HG03469 (cell line): ENCODE data around the gene RPL10.

Source experiments
- ATAC-seq: cut with Tn5 transposase; IDR thresholded peaks from one replicate; pipeline ENCODE4 v1.9.1; 2021; ENCODE audit warnings: mild to moderate bottlenecking, moderate library complexity, moderate number of reproducible peaks; ENCODE audit not compliant: unreplicated experiment

Gene RPL10

DNA sequence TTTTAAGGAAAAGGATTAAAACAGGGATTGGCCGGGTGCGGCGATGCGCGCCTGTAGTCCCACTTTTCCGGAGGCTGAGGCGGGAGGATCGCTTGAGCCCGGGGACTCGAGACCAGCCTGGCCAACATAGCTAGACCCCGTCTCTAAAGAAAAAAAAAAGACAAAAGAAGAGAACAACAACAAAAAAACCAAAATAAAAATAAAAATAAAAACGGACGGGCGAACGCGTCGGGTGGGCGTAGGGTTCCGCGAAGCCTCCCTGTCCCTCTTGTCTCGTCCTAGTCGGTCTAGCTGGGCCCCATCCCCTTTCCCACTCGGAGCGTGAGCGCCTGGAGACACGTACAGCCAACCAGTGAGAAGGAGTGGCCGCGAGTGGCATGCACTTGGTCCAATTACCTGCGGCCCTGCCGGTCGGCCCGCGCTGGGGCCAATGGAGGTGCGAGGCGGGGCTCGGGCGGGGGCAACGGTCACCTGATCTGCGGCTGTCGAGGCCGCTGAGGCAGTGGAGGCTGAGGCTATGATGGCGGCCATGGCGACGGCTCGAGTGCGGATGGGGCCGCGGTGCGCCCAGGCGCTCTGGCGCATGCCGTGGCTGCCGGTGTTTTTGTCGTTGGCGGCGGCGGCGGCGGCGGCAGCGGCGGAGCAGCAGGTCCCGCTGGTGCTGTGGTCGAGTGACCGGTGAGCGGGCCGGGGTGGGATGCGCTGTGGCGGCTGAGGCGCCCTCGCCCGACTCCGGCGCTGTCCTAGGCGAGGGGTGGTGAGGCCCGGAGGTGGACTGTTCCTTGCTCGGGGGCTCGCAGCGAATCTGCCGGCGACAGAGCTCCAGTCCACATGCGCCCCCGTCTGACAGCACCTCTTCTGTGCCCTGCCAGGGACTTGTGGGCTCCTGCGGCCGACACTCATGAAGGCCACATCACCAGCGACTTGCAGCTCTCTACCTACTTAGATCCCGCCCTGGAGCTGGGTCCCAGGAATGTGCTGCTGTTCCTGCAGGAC is 30.3 kb downstream of the RPL10 start, which contains the start of gene ATP6AP1:
ATP6AP1 (plus strand) TSS at position 502 of the 996 bp plus-strand sequence; CDS start at position 518, 16 bp downstream.
- ATAC-seq: peak; percentile 79

DNA sequence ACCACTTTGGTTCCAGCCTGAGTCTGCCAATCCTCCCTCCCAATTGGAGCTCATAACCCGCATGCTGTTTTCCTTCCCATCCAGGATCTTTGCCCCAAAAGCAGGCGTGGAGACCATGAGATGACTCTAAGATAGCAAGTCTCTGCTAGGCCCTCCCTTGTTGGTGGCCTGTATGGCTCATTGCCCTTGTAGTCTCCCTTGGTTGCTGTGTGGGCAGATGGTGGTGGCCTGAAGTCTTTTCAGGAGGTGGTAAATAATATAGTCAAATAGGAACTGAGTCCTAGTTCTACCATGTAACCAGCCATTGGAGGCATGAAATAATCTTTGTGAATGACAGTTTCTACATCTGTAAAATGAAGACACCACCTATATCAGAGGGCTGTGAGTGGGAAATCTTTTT is 31.5 kb downstream of the RPL10 start:
- no peak for ATAC-seq

DNA sequence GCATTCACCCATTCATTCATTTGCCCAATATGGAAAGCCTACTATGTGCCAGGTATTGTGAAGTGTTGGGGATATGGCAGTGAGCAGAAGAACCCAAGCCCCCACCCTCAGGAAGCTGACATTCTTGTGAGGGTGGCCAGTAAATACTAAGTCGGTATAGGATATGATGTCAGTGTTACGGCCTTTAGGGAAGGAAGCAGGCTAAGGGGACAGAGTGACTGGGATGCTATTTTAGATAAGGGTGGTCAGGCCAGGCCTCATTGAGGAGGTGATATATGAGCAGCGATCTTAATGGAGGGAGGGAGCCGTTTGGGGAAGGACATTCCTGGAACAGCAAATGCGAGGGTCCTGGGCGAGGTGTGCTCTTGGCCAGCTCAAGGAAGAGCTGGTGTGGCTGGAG is 32.3 kb downstream of the RPL10 start:
- ATAC-seq: no peak

- no peak for ATAC-seq
Measured at GRCh38 chrX:154430916-154431315, 32.7 kb downstream of the RPL10 start.

DNA sequence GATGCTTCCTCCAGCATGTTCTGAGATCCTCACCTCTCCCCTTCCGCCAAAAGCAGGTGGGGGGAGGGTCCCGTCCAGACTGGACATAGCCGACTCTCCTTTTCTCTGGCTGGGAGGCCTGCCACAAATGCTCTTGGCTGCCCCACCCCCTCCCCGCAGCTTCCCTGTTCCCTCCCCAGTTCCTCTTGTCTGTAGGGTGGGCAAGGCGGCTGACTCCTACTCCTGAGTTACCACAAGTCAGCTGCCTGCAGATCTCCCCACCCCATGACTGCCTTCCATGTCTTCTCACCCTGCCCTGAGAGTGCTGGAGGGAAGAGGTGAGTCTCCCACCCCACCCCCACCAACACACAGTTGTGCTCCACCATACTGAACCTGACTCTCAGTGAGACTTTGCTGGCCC is 33.2 kb downstream of the RPL10 start:
- no peak for ATAC-seq

GRCh38 chrX:154432210-154432609 is 34.0 kb downstream of the RPL10 start:
- ATAC-seq: no peak

DNA sequence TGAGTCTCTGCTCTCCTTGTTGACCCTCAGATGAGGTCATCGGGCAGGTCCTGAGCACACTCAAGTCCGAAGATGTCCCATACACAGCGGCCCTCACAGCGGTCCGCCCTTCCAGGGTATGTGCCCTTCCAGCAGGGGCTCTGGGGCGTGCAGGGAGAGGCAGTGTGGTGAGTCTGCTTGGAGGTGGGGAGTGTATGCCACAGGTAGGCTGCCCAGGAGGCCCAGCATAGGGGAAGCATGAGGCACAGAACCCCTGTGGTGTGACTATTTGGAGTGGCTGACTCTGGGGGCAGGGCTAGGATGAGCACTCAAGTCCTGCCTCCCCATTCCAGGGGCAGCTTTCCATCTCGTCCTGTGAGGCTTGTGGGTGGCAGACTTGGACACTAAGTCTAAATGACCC is 35.4 kb downstream of the RPL10 start:
- ATAC-seq: no peak

GRCh38 chrX:154434394-154435168 is 36.4 kb downstream of the RPL10 start:
- ATAC-seq: no peak

DNA sequence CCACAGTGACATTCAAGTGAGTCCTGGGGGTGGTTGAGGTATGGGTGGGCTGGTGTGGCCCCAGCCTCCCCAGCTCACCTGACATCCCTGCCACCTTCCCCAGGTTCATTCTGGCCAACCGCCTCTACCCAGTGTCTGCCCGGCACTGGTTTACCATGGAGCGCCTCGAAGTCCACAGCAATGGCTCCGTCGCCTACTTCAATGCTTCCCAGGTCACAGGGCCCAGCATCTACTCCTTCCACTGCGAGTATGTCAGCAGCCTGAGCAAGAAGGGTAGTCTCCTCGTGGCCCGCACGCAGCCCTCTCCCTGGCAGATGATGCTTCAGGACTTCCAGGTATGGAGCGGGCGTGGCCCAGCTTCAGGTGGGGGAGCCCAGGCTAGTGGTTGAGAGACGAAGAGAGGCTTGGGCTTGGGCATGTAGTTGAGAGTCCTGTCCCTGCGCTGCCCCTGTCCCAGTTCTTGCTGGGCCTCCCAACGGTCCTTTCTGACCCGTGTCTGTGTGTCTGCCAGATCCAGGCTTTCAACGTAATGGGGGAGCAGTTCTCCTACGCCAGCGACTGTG is 37.1 kb downstream of the RPL10 start:
- ATAC-seq: no peak

- no peak for ATAC-seq
Measured at GRCh38 chrX:154436374-154436982, 38.3 kb downstream of the RPL10 start.

GRCh38 chrX:154436983-154437752 is 39.0 kb downstream of the RPL10 start, which contains the start of gene GDI1:
GDI1 (plus strand) TSS chrX:154437154; CDS start chrX:154437255, 101 bp downstream.
- ATAC-seq: no peak

DNA sequence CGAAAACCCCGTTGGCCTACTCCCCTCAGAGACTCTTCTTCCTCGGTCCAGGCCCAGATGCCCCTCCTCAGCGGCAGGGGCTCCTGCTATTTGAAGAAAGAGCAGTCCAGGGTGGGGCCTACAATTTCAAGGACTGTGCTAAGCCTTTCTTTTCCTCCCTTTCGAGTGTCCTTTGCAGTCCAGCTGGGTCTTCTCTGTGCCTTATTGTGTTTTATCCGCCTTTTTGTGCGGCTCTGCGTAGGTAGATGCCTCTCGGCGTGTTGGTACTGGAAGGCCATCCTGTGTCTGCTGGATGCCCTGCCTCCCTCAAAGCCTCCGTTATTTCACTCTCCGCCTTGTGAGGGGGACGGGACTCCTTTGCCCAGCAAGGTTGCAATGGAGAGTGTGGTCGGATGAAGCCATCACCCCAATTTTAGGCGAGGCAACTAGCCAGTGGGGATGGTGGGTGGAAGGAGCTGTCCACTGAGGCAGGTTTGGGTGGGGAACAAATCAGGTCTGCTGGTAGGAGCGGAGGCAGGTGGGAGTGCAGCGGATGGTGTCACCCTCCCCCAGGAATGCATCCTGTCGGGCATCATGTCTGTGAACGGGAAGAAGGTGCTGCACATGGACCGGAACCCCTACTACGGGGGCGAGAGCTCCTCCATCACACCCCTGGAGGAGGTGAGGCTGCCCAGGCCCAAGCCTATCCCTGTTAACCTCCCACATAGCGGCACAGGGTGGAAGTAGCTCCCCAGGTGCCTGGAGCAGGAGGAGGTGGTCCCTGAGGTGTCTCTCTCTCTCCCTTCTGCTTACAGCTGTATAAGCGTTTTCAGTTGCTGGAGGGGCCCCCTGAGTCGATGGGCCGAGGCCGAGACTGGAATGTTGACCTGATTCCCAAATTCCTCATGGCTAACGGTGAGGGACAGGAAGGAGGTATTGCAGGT is 40.1 kb downstream of the RPL10 start:
- ATAC-seq: no peak

DNA sequence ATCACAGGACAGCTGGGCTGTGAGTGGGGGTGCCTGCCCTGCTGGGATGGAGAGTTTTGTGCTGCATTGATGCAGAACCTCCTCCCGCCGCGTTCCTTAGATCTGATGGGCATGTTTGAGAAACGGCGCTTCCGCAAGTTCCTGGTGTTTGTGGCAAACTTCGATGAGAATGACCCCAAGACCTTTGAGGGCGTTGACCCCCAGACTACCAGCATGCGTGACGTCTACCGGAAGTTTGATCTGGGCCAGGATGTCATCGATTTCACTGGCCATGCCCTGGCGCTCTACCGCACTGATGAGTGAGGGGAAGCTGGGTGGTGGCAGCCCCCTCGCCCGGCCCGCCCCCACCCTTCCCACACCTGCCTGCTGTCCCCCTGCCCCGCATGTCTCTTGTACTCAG is 41.7 kb downstream of the RPL10 start:
- ATAC-seq: no peak

GRCh38 chrX:154440623-154441357 is 42.6 kb downstream of the RPL10 start:
- ATAC-seq: no peak

GRCh38 chrX:154441564-154441963 is 43.4 kb downstream of the RPL10 start:
- no peak for ATAC-seq

DNA sequence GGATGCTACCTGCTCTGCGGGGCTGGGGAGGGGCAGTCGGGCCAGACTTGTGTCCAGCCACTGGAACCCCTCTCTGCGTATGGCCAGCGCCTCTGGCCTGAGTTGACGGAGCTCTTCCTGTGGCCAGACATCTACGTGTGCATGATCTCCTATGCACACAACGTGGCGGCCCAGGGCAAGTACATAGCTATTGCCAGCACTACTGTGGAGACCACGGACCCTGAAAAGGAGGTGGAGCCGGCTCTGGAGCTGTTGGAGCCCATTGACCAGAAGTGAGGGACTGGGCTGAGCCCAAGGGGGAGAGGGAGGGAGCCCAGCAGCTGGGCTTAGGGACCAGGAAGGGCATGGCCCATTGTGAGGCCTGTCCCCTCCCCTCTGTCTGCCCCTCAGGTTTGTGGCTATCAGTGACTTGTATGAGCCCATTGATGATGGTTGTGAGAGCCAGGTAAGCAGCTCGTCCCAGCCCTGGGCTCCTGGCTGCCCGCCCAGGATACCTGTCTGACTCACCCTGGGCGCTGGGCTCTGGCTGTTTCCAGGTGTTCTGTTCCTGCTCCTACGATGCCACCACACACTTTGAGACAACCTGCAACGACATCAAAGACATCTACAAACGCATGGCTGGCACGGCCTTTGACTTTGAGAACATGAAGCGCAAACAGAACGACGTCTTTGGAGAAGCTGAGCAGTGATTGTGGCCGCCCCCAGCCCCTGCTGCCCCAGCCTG is 44.0 kb downstream of the RPL10 start:
- ATAC-seq: no peak

GRCh38 chrX:154443479-154443910 is 45.3 kb downstream of the RPL10 start:
- no peak for ATAC-seq
